GM19372 (cell line): Measurements from ENCODE around the gene AIDA.
"Not testable (repeated sequence)": the region's sequence is repeated elsewhere in the genome, so short reads cannot be mapped to it uniquely, and the experiment has no call there.

Experiments used
- ATAC-seq: cut with Tn5 transposase; IDR thresholded peaks from one replicate; pipeline ENCODE4 v1.9.1; 2021; ENCODE audit warnings: mild to moderate bottlenecking, low read depth, moderate library complexity; ENCODE audit not compliant: unreplicated experiment

AIDA gene

DNA sequence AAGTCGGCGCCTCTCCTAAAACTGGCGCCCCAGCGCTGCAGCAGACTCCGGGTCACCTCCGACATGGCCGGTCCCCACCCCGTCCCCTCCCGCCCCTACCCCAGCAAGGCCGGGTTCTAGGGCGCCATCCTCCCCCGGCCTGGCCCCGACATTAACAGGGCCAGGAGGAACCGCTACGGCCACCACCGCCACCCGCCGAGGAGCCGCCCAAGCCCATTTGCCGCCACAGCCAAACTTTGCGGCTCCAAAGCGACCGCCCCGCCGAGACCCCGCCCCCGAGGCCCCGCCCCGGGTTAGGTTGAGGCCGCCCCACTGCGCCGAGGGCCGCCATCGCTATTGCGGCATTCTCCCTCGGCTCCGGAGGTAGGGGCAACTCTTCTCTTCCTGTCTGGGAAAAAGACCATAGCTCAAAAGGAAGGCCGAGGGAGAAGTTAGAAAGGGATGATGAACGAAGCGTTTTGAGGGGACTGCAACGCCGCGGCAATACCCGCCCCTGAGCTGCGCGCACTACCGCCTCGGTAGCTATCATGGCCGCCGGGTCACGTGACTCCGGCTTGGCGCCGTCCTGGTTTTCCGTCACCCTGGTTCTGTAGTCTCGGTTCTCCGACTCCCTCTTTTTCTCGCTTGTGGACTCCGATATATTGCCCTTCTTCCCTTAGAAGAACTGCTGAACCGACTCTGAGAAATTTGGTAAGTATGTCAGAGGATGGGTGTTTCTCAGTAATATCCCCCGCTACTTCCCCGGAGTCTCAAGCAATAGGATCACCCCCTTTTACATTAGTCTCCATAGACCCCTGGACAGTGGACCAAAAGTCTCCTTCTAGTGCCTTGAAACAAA is at the start of gene AIDA, which contains the start of gene BROX:
Gene AIDA, minus strand, starts transcription at position 239 of the 838 bp plus-strand sequence. Its CDS starts 174 bp downstream, at position 65.
Gene BROX, plus strand, starts transcription at position 312 of the 838 bp plus-strand sequence. CDS start 3,136 bp downstream, outside the sequence.
- peak; percentile 78 for ATAC-seq

DNA sequence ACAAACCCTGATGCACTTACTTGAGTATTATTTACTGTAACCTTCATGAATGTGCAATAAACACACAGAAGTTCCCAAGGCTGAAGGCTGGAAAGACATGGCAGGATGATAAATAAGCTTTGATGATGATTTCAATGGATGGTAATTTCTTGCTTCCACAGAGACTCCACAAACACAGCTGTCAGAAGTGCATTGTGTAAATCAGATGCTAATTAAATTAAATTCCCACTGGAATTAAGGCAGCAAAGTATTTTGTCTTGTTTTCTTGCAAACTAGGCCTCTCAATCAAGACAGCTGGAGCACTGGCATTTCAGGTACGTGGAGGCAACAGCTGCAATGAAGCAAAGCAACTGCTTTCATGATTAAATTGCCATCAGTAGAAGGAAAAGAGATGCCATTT is 48.8 kb upstream of the AIDA start:
- no peak for ATAC-seq

DNA sequence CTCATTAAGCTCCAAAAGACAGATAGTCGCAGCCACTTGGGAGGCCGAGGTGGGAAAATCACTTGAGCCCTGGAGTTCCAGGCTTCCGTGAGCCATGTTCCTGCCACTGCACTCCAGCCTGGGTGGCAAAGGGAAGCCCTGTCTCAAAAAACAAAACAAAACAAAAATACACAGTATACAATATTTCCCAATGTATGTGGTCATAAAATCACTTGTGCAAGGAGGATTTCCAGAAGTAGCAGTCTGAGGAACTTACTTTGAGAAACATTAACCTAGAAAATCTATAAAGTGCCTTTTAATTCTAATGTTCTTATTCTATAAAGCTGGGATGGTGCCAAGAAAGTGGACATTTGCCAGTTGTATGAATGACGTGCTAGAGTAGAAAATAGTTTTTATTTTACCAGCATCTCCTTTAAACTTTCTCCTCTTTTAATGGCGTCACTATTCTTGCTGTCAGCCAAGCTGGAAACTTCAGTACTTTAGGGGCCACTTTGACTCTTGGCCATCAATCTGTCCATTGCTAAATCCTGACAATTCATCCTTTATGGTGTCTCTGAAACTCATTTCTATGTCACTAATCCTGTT is 47.3 kb upstream of the AIDA start:
- ATAC-seq, result no peak

GRCh38 chr1:222757646-222758268 is 45.5 kb upstream of the AIDA start:
- no peak for ATAC-seq

- ATAC-seq, result no peak
These were observed 42.3 kb upstream of the AIDA start for GRCh38 chr1:222754366-222755139.

DNA sequence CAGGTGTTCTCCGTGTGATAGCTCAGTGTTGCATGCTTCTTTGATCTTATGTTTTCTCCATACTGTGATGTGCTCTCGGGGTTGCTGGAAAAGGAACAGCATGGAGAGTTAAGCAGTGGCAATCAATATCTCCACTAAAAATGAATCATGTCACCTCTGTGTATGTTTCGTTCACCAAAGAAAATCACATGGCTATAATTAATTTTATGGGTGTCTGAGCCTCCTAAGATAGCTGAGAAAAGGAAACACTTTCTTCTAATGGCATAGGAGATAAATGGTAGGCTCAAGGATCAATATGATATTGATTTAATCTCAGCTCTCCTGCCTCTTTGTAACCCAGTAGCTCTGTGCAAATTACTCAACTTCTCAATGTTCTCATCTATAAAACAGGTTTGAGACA is 39.0 kb upstream of the AIDA start:
- no peak for ATAC-seq

GRCh38 chr1:222750651-222751050 is 38.4 kb upstream of the AIDA start:
- ATAC-seq, result no peak

DNA sequence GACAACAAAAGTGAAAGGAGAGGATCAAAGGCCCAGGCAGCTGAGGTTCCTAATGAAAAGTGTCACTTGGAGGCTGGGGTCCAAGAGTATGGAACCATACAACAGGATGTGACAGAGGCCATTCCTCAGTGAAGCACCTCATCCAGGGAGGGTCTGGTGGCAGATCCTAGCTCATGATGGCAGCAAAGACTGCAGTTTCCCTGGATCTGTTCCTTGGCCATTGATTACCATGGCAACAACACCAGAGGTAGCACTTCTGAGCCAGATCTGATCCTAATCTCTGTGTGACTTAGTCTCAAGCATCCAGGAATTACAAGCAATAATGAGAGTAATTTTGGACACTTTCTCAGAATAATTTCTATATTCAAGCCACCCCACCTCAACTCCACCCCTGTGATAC is 37.6 kb upstream of the AIDA start:
- ATAC-seq, result no peak

GRCh38 chr1:222741630-222742457 is 29.6 kb upstream of the AIDA start:
- ATAC-seq, result not testable (repeated sequence)

- ATAC-seq, result no peak
These were observed 27.6 kb upstream of the AIDA start for GRCh38 chr1:222739929-222740328.

GRCh38 chr1:222739465-222739864 is 27.2 kb upstream of the AIDA start:
- ATAC-seq, result no peak

DNA sequence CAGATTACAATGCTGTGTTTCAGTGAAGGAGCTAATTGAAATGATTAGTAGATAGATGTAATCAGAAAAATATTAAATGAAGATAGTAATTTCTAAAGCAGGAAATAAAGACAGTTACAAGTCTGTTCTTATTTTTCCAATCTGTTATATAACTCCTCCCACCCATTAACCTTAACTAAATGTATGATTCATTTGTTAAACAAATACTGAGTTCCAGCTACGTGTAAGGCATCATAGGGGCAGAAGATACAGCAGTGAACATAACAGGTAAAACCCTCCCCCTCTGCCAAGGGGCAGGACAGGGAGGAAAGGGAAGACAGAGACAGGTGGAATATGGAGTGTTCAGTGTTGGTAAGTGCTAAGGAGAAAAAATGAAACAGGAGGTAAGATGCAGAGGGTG is 24.7 kb upstream of the AIDA start, which contains the start of gene FAM177B:
Gene FAM177B, plus strand, starts transcription at position 231 of the 400 bp plus-strand sequence. CDS start 9,344 bp downstream, outside the sequence.
- ATAC-seq, result no peak

DNA sequence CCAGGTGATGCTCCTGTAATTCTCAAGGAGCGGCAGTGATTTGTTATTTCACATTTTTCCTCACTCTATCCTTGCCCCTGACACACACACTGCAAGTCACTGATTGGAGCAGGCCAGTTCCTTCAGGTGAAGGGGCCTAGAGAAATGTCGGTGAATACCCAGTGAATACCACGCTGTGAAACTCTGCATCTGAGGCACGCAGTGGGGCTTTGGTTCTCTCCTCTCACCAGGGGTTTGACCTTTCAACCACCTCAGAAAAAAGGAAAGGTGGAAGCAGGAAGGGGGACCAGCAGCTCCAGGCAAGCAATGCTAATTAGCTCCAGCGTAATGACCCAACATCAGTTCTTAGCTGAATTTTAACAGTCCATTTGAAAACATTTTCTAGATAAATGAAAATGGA is 24.2 kb upstream of the AIDA start:
- no peak for ATAC-seq

GRCh38 chr1:222734740-222735139 is 22.4 kb upstream of the AIDA start:
- ATAC-seq, result no peak

DNA sequence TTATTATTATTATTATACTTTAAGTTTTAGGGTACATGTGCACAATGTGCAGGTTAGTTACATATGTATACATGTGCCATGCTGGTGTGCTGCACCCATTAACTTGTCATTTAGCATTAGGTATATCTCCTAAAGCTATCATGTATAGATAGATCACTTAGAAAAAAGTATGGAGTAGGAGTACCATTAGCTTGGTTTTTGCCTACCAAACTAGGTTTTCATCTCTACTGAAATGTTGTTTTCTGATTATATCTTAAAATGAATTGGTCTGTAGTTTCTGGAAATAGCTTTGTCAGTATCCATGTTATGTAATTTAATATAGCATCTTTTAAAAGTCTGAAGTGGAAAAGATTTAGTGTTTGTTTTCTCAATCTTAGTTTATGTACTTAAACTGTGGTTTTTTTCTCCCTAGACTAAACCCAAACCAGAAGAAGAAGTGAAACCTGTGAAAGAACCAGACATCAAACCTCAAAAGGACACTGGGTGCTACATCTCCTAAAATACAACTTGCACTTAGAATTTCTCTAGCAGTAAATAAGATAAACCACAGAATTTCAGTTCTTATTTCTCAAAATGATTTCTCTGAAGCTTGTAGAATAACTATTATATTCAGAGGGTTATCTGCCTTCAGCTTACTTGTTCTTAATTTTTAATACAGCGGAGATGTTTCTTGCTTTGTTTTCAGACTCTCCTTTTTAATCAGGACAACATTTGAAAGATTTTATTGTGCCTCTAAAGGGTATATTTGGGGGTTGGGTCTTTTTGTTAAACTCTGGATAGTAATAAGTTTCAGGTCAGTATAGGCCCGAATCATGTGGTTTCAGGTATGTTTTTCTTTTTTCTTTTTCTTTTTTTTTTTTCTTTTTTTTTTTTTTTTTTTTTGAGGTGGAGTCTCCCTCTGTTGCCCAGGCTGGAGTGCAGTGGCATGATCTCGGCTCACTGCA is 20.2 kb upstream of the AIDA start:
- ATAC-seq, result peak; percentile 98

- ATAC-seq, result no peak
These were observed 18.6 kb upstream of the AIDA start for GRCh38 chr1:222730866-222731265.

GRCh38 chr1:222728746-222729145 is 16.5 kb upstream of the AIDA start:
- no peak for ATAC-seq

GRCh38 chr1:222716393-222716792 is 4.1 kb upstream of the AIDA start:
- no peak for ATAC-seq
